NCI-H524 (cell line): ENCODE data around the gene TAF11L14.
"Not testable (repeated sequence)": the region's sequence is repeated elsewhere in the genome, so short reads cannot be mapped to it uniquely, and the experiment has no call there.

ENCODE experiments used
- DNase-seq, 2 experiments: peaks; one replicate each; lab custom pipeline; 2025; lab: John Stamatoyannopoulos, UW

Gene TAF11L14

DNA sequence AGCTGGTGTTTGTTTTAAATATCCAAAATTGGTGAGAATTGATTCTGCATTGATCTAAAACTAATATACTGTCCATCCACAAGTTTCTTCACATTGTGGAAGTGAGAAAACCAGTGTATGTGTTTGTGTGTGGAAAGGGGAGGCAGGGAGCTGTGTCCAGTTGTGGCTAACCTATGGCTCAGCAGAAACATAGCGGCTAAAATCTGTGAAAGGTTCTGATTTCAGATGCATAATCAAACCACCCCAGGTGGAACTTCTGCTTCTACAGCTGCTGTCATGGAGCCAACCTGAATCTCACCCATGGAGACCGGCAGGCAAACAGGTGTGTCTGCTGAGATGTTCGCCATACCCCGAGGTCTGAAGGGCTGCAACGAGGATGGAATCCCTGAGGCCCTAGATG lies at the start of gene TAF11L14:
Gene TAF11L14 (plus strand): TSS at position 301 of the 400 bp plus-strand sequence.
- DNase-seq, result no peak

DNA sequence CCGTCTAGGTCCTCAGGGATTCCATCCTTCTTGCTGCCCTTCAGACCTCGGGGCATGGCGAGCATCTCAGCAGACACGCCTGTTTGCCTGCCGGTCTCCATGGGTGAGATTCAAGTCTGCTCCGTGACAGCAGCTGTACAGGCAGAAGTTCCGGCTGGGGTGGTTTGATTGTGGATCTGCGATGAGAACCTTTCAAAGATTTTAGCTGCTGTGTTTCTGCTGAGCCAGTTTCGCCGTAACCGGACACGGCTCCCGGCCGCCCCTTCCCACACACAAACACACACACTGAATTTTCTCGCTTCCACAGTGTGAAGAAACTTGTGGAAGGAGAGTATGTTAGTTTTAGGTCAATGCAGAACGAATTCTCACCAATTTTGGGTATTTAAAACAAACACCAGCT lies 48.6 kb upstream of the TAF11L14 start, which contains the start of gene TAF11L7:
Gene TAF11L7 (minus strand): TSS at position 101 of the 400 bp plus-strand sequence.
- DNase-seq, result not testable (repeated sequence)

DNA sequence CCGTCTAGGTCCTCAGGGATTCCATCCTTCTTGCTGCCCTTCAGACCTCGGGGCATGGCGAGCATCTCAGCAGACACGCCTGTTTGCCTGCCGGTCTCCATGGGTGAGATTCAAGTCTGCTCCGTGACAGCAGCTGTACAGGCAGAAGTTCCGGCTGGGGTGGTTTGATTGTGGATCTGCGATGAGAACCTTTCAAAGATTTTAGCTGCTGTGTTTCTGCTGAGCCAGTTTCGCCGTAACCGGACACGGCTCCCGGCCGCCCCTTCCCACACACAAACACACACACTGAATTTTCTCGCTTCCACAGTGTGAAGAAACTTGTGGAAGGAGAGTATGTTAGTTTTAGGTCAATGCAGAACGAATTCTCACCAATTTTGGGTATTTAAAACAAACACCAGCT lies 43.4 kb upstream of the TAF11L14 start, which contains the start of gene TAF11L8:
Gene TAF11L8 (minus strand): TSS at position 101 of the 400 bp plus-strand sequence.
- not testable (repeated sequence) for DNase-seq

- DNase-seq, result not testable (repeated sequence)
Measured at GRCh38 chr5:17594255-17594654, 40.0 kb upstream of the TAF11L14 start, which contains the start of gene TAF11L9. Gene TAF11L9 (minus strand): TSS chr5:17594394.

GRCh38 chr5:17597728-17598127 lies 36.5 kb upstream of the TAF11L14 start, which contains the start of gene TAF11L10:
Gene TAF11L10 (minus strand): TSS chr5:17597828.
- DNase-seq, result not testable (repeated sequence)

GRCh38 chr5:17603880-17604279 lies 30.4 kb upstream of the TAF11L14 start, which contains the start of gene TAF11L11:
Gene TAF11L11 (plus strand): TSS chr5:17604183.
- not testable (repeated sequence) for DNase-seq

DNA sequence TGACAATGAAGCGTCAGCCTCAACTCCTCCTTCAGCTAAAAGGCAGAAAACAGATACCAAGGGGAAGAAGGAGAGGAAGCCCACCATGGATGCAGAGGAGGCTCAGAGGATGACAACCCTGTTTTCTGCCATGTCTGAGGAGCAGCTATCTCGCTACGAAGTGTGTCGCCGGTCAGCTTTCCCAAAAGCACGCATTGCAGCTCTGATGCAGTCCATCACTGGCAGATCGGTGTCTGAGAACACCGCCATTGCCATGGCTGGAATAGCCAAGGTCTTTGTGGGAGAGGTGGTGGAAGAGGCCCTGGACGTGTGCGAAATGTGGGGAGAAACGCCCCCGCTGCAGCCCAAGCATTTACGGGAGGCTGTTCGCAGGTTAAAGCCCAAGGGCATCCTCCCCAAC lies 29.3 kb upstream of the TAF11L14 start:
- no peak for DNase-seq

DNA sequence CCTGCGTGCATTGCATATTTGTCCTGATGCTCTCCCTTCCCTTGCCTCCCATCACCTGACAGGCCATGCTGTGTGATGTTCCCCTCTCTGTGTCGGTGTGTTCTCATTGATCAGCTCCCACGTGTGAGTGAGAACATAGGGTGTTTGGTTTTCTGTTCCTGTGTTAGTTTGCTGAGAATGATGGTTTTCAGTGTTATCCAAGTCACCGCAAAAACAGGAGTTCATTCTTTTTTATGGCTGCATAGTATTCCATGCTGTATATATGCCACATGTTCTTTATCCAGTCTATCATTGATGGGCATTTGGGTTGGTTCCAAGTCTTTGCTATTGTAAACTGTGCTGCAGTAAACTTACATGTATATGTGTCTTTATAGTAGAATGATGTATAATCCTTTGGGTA lies 26.8 kb upstream of the TAF11L14 start:
- not testable (repeated sequence) for DNase-seq

DNA sequence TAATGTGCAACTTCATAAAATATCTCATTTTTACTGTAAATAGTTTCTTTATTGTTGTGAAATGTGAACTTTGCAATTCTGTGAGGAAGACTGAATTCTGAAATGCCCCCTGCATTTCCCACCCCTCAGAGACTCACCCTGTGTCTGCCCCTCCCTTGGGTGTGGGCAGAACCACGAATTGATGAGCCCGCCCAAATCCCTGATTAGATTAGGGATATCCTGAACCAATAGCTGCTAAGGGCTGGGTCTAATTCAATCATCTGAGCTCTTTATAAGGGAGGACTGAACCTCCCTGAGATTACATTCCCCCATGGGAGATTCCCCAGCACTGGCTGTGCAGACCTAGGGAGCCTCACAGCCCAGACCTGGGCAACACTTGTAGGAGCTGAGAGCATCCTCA lies 24.2 kb upstream of the TAF11L14 start, which contains the start of gene TAF11L12:
Gene TAF11L12 (plus strand): TSS at position 301 of the 400 bp plus-strand sequence.
- DNase-seq, result not testable (repeated sequence)

GRCh38 chr5:17614872-17615605 lies 19.2 kb upstream of the TAF11L14 start:
- DNase-seq, result no peak

GRCh38 chr5:17619354-17619753 lies 14.9 kb upstream of the TAF11L14 start:
- no peak for DNase-seq

DNA sequence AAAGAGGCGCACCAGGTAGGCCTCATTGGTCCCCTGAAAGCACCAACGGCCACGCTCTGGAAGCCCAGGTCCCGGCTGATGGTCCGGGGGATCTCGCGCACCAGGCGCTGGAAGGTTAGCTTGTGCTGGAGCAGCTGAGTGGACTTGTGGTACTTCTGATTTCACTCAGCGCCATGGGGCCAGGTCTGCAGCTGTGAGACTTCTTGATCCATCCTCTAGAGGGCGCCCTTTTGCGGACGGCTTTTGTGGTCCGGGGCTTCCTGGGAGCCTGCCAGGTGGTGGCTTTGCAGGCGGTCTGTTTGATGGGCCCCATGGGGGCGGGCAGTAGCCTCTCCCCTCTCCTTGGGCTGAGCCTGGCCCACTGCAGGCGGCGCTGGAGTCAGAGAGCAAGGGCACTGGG lies 13.6 kb upstream of the TAF11L14 start:
- DNase-seq, result no peak

GRCh38 chr5:17625686-17626085 lies 8.6 kb upstream of the TAF11L14 start:
- no peak for DNase-seq

DNA sequence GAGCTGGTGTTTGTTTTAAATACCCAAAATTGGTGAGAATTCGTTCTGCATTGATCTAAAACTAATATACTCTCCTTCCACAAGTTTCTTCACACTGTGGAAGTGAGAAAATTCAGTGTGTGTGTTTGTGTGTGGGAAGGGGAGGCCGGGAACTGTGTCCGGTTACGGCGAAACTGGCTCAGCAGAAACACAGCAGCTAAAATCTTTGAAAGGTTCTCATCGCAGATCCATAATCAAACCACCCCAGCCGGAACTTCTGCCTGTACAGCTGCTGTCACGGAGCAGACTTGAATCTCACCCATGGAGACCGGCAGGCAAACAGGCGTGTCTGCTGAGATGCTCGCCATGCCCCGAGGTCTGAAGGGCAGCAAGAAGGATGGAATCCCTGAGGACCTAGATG lies 2.5 kb upstream of the TAF11L14 start, which contains the start of gene TAF11L13:
Gene TAF11L13 (plus strand): TSS at position 301 of the 400 bp plus-strand sequence.
- not testable (repeated sequence) for DNase-seq

DNA sequence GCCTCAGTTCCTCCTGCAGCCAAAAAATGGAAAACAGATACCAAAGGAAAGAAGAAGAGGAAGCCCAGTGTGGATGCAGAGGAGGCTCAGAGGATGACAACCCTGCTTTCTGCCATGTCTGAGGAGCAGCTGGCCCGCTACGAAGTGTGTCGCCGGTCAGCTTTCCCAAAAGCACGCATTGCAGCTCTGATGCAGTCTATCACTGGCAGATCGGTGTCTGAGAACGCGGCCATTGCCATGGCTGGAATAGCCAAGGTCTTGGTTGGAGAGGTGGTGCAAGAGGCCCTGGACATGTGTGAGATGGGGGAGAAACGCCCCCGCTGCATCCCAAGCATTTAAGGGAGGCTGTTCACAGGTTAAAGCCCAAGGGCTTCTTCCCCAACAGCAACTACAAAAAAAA lies 15.0 kb downstream of the TAF11L14 start:
- DNase-seq, result not testable (repeated sequence)

DNA sequence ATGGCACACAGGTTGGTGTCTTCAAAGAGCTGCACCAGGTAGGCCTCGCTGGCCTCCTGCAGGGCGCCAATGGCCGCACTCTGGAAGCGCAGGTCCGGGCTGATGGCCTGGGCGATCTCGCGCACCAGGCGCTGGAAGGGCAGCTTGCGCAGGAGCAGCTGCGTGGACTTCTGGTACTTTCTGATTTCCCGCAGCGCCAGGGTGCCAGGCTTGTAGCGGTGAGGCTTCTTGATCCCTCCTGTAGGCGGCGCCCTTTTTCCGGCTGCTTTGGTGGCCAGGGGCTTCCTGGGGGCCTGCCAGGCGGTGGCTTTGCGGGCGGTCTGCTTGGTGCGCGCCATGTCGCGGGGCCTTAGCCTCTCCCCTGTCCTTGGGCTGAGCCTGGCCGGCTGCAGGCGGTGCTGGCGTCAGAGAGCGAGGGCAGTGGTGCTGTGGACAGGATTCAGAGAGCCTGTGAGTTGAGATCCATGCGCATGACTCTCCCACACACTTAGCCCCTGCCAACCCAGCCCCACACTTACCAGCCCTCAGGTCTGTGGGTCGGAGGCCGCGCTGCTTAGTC lies 21.0 kb downstream of the TAF11L14 start:
- DNase-seq, result not testable (repeated sequence)

- no peak for DNase-seq
Measured at GRCh38 chr5:17655921-17656320, 21.7 kb downstream of the TAF11L14 start.

DNA sequence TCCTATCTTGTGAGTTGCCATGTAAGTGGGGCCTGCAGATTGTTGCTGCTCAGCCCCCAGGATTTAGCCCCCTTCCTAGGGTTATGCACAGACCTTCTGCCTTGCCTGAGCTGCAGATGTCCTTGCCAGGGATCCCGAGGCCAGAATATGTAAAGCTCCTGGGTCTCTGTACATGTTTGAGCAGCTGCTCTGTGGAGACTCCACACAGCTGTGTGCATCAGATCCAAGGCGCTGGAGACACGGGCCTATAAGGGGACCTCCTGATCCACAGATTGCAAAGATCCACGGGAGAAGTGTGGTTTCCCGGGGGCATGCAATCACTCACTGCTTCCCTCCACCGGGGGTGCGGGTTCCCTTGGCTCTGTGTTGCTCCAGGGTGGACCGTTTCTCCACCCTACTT lies 28.9 kb downstream of the TAF11L14 start:
- peak; percentile 24 to 66 for DNase-seq

- no peak for DNase-seq
Measured at GRCh38 chr5:17665836-17666235, 31.6 kb downstream of the TAF11L14 start.

- DNase-seq, result no peak
Measured at GRCh38 chr5:17666726-17667235, 32.5 kb downstream of the TAF11L14 start.

- DNase-seq, result no peak
Measured at GRCh38 chr5:17670353-17670752, 36.1 kb downstream of the TAF11L14 start.

GRCh38 chr5:17678751-17679324 lies 44.6 kb downstream of the TAF11L14 start:
- DNase-seq, result no peak
